IPS-15b (cell line): Measurements from ENCODE around the gene CAPN5.
"Not testable (repeated sequence)": the region's sequence is repeated elsewhere in the genome, so short reads cannot be mapped to it uniquely, and the experiment has no call there.

Experiments used
- H3K27me3 ChIP-seq: one replicate; pipeline ENCODE4 v1.6.1; 2013; ENCODE audit warnings: low read length; ENCODE audit not compliant: control insufficient read depth, insufficient read depth
- H3K36me3 ChIP-seq: one replicate; pipeline ENCODE4 v1.6.1; 2013; ENCODE audit warnings: low read length; ENCODE audit not compliant: control insufficient read depth, insufficient read depth
- H3K4me1 ChIP-seq: one replicate; pipeline ENCODE4 v1.6.1; 2013; ENCODE audit warnings: mild to moderate bottlenecking, low read length; ENCODE audit not compliant: control insufficient read depth, insufficient read depth
- H3K4me3 ChIP-seq: one replicate; pipeline ENCODE4 v1.5.1; 2013; ENCODE audit warnings: low read depth, low read length
- H3K9ac ChIP-seq: one replicate; pipeline ENCODE4 v1.6.1; 2013; ENCODE audit warnings: low read depth, mild to moderate bottlenecking, low read length
- H3K9me3 ChIP-seq: one replicate; pipeline ENCODE4 v1.6.1; 2013; ENCODE audit warnings: mild to moderate bottlenecking, low read length; ENCODE audit not compliant: control insufficient read depth, insufficient read depth

Gene CAPN5

DNA sequence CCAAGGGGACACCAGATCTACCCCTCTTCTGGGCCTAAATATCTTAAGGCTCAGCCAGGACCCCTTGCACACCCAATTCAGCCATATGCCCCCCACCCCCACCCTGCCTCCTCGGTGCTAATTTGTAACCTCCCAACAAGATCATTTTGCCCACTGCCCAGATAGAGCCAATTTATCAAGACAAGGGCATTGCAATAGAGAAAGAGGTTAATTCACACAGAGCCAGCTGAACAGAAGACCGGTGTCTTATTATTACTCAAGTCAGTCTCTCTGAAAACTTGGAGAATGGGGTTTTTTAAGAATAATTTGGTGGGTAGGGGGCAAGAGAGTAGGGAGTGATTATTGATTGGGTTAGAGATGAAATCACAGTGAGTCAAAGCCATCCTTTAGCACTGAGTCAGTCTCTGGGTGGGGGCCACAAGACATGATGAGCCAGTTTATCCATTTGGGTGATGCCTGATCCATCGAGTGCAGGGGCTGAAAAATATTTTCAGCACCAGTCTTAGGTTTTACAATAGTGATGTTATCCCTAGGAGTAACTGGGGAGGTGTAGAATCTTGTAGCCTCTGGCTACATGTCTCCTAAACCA, 9.9 kb upstream of the CAPN5 start:
- no peaks in the 10 kb centered on the region for H3K9me3 ChIP-seq
- H3K4me3 ChIP-seq, result no peak overlapping the region
- H3K4me1 ChIP-seq, result peaks cover 5% of the 10 kb centered on the region
- H3K36me3 ChIP-seq, result no peaks in the 10 kb centered on the region
- H3K9ac ChIP-seq, result no peak overlapping the region
- H3K27me3 ChIP-seq, result no peaks in the 10 kb centered on the region

GRCh38 chr11:77057938-77058474, 8.8 kb upstream of the CAPN5 start:
- Histone ChIP-seq H3K36me3 (no peaks in the 10 kb centered on the region), H3K4me1 (peaks cover 5% of the 10 kb centered on the region), H3K4me3 (no peak overlapping the region), H3K9ac (no peak overlapping the region), H3K9me3 (no peaks in the 10 kb centered on the region), H3K27me3 (no peaks in the 10 kb centered on the region)

DNA sequence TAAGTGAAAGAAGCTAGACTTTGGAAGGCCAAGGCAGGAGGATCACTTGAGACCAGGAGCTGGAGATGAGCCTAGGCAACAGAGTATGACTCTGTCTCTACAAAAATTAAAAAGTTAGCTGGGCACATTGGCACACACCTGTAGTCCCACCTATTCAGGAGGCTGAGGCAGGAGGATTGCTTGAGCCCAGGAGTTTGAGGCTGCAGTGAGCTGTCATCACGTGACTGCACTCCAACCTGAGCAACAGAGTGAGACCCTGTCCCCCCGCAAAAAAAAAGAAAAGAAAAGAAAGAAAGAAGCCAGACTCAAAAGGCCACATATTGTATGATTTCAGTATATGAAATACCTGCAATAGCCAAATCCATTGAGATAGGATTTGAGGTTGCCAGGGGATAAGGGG, 7.9 kb upstream of the CAPN5 start:
- H3K4me1 ChIP-seq, result peaks cover 5% of the 10 kb centered on the region
- H3K36me3 ChIP-seq, result no peaks in the 10 kb centered on the region
- no peak overlapping the region for H3K4me3 ChIP-seq
- H3K9ac ChIP-seq, result no peak overlapping the region
- H3K27me3 ChIP-seq, result no peaks in the 10 kb centered on the region
- H3K9me3 ChIP-seq, result no peaks in the 10 kb centered on the region

DNA sequence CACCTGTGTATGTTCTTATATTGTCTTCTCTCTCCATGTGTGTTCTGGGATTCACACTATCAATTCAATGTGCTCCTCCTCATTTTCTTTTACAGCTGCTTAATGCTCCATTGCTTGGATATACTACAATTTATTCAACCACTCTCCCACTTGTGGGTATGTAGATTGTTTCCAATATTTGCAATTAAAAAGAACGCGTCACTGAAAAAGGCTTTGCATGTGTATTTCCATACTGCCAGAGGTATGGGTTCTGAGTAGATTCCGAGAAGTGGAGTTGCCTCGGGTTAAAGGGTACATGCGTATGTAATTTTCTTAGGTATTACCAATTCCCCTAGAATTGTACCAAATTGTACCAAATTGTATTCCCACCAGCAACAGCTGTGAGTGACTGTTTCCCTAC, 7.0 kb upstream of the CAPN5 start:
- Histone ChIP-seq H3K4me3 (no peak overlapping the region), H3K9me3 (no peaks in the 10 kb centered on the region), H3K27me3 (peaks cover 2% of the 10 kb centered on the region), H3K9ac (no peak overlapping the region), H3K36me3 (no peaks in the 10 kb centered on the region), H3K4me1 (peaks cover 5% of the 10 kb centered on the region)

- Histone ChIP-seq H3K27me3 (peaks cover 6% of the 10 kb centered on the region), H3K9me3 (no peaks in the 10 kb centered on the region), H3K9ac (no peak overlapping the region), H3K4me1 (peaks cover 5% of the 10 kb centered on the region), H3K36me3 (no peaks in the 10 kb centered on the region), H3K4me3 (no peak overlapping the region)
Observed at GRCh38 chr11:77060234-77060633, 6.5 kb upstream of the CAPN5 start.

- H3K36me3 ChIP-seq, H3K9ac ChIP-seq, H3K4me3 ChIP-seq, H3K4me1 ChIP-seq, H3K27me3 ChIP-seq, H3K9me3 ChIP-seq: not testable (repeated sequence)
Observed at GRCh38 chr11:77061258-77061657, 5.5 kb upstream of the CAPN5 start.

DNA sequence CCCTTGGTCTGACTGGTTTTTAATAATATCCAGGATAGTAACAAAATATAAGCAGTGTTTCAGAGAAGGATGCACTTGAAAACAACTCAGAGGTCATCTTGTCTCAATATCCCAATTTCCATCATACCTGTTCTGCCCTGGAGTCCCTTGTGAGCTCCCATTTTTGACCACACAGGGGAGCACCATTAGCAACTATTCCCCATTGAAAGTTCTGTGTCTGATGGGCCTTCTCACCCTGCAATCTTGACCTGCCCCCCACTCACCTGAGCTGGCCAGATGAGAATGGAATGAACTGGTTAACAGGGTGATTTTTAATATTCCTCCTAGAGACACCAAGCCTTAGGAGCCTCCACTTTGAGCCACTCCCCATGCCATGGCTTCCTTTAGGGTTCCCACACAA, 3.8 kb upstream of the CAPN5 start:
- H3K27me3 ChIP-seq, result peaks cover 10% of the 10 kb centered on the region
- no peak overlapping the region for H3K9ac ChIP-seq
- H3K9me3 ChIP-seq, result no peaks in the 10 kb centered on the region
- no peaks in the 10 kb centered on the region for H3K36me3 ChIP-seq
- H3K4me3 ChIP-seq, result no peak overlapping the region
- H3K4me1 ChIP-seq, result peaks cover 8% of the 10 kb centered on the region

GRCh38 chr11:77063407-77063806, 3.4 kb upstream of the CAPN5 start:
- no peaks in the 10 kb centered on the region for H3K9me3 ChIP-seq
- H3K9ac ChIP-seq, result no peak overlapping the region
- no peaks in the 10 kb centered on the region for H3K36me3 ChIP-seq
- H3K27me3 ChIP-seq, result peaks cover 10% of the 10 kb centered on the region
- no peak overlapping the region for H3K4me3 ChIP-seq
- H3K4me1 ChIP-seq, result peaks cover 8% of the 10 kb centered on the region

- Histone ChIP-seq H3K9ac (no peak overlapping the region), H3K36me3 (no peaks in the 10 kb centered on the region), H3K4me1 (peaks cover 8% of the 10 kb centered on the region), H3K9me3 (no peaks in the 10 kb centered on the region), H3K27me3 (peaks cover 10% of the 10 kb centered on the region), H3K4me3 (no peak overlapping the region)
Observed at GRCh38 chr11:77063861-77064260, 2.9 kb upstream of the CAPN5 start.

DNA sequence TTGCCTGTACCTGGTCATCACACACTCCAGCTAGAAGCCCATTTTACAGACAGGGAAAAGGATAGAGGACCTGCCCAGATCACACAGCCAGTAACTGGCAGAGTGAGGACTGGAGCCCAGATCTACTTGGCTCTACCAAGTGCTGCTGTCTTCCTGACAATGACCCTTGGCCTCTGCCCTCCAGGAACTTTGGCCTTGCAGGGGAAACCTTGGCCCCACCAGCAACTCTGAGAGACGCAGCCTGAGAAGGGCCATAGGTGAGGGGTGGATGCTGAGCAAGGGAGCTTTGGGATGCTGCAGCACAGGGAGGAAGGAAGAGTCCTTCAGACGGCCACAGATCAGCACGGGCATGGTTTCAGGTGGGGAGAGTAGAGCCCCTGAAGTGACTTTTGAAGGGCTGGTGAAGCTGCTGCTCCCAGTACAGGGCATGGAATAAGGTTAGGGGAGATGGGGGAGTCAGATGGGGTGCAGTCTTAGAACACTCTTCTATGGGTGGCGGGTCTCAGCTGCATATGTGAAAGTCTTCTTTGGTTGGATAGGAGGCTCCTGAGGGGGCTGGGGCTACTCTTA, 2.0 kb upstream of the CAPN5 start:
- H3K27me3 ChIP-seq, result peaks cover 10% of the 10 kb centered on the region

DNA sequence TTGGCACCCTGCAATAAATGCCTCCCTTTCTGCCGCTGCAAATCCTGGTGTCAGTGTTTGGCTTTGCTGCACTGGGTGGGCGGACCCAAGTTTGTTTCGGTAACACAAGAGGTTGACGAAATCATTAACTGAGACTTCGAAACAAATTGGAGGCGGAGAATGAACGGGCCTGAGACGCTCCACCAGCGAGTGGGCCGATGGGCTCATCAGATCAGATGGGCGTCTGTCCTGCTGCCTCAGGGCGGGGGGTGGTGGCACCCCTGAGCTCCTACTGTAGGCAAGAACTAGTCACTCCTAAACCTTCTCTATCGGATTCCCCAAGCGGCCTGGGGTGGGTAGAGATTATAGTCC, 918 bp upstream of the CAPN5 start:
- Histone ChIP-seq H3K4me3 (peak overlapping the region; percentile 62), H3K9ac (no peak overlapping the region), H3K9me3 (no peaks in the 10 kb centered on the region), H3K4me1 (peaks cover 3% of the 10 kb centered on the region), H3K27me3 (peaks cover 10% of the 10 kb centered on the region), H3K36me3 (no peaks in the 10 kb centered on the region)

More for the DNA sequence above, 2.0 kb upstream of the CAPN5 start:
- Histone ChIP-seq H3K4me3 (no peak overlapping the region), H3K9ac (no peak overlapping the region), H3K36me3 (no peaks in the 10 kb centered on the region), H3K9me3 (no peaks in the 10 kb centered on the region), H3K4me1 (peaks cover 6% of the 10 kb centered on the region)

DNA sequence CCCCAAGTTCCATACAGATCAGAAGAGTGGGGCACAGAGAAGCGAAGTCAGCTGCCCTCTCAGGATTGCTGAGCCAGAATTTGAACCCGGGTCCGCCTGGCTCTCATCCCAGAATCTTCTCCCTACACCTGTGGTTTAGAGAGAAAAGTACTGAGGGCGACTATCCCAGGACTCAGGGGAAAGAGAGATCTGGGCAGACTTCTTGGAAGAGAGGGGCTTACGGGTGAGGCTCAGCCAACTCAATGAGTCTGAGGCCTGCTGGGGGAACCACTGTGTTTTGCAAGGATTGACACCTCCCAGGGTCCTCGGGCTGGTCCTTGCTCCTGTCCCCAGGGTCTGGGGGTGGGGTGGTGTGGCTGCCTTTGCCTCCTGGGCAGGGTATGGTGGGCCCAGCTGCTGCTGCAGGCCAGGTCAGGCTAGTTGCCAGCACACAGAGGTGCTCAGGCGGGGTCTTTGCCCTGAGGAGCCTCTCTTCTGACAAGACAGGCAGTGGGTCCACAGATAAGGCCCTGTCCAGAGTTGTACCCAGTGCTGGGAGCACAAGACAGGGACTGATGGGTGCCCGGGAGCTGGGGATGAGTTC, 1.2 kb downstream of the CAPN5 start:
- Histone ChIP-seq H3K9ac (peak overlapping the region; percentile 2), H3K4me1 (peaks cover 3% of the 10 kb centered on the region), H3K36me3 (no peaks in the 10 kb centered on the region), H3K27me3 (peaks cover 10% of the 10 kb centered on the region), H3K9me3 (no peaks in the 10 kb centered on the region), H3K4me3 (peak overlapping the region; percentile 80)
